H1 (cell line): ENCODE measurements around the gene ADAMTS16. TPM values are rescaled to one million over a fixed set of nuclear protein-coding genes. Genes with fewer than 3 reads are reported as not detected.

ENCODE experiments used
- CTCF ChIA-PET: fragments of 300-600 bp; sonication (Branson Sonifier 250); formaldehyde crosslinking; loops from one replicate; lab custom pipeline; 2021; ENCODE audit not compliant: partially characterized antibody; lab: Charles Lee
- POLR2A ChIA-PET: fragments of 300-600 bp; sonication (Branson Sonifier 250); formaldehyde crosslinking; loops from one replicate; lab custom pipeline; 2021; ENCODE audit warnings: inconsistent platforms; ENCODE audit not compliant: partially characterized antibody; lab: Charles Lee
- DNase-seq, 2 experiments: peaks; one replicate each; pipeline versions ENCODE4 v3.0.0 to v3.0.0-alpha.2; 2010 to 2022; ENCODE audit warnings: low spot score in 2 of 2, low read depth in 1 of 2, mixed read lengths in 1 of 2
- FAIRE-seq: peaks from 2 replicates; lab custom pipeline; 2011; peaks lifted over from hg19 to GRCh38; lab: Jason Lieb, UNC
- H2AFZ ChIP-seq: 2 replicates; pipeline ENCODE4 v1.8.1; 2012; ENCODE audit warnings: low read length, inconsistent platforms
- H2AK5ac ChIP-seq: 2 replicates; pipeline ENCODE4 v1.6.1; 2013; ENCODE audit warnings: low read depth, low read length
- H2BK120ac ChIP-seq: replicated peaks from 2 replicates; pipeline ENCODE3; 2013; ENCODE audit warnings: low read depth, low read length, inconsistent platforms
- H2BK12ac ChIP-seq: 2 replicates; pipeline ENCODE4 v1.6.1; 2013; ENCODE audit warnings: low read depth, low read length
- H2BK15ac ChIP-seq: 2 replicates; pipeline ENCODE4 v1.6.1; 2013; ENCODE audit warnings: low read length
- H2BK20ac ChIP-seq: 2 replicates; pipeline ENCODE4 v1.6.1; 2013; ENCODE audit warnings: low read length
- H2BK5ac ChIP-seq: 2 replicates; pipeline ENCODE4 v1.6.1; 2013; ENCODE audit warnings: low read depth, low read length
- H3K14ac ChIP-seq: 2 replicates; pipeline ENCODE4 v1.6.1; 2013; ENCODE audit warnings: inconsistent platforms; ENCODE audit not compliant: insufficient read length
- H3K18ac ChIP-seq: 2 replicates; pipeline ENCODE4 v1.6.1; 2013; ENCODE audit warnings: low read length; ENCODE audit errors: extremely low read depth
- H3K23ac ChIP-seq: 2 replicates; pipeline ENCODE4 v1.6.1; 2013; ENCODE audit warnings: inconsistent platforms; ENCODE audit not compliant: insufficient read length
- H3K23me2 ChIP-seq: 2 replicates; pipeline ENCODE4 v1.6.1; 2013; ENCODE audit warnings: low read depth, low read length
- H3K27ac ChIP-seq: 2 replicates; pipeline ENCODE4 v1.6.1; 2011; ENCODE audit warnings: low read depth, low read length, inconsistent platforms
- H3K27me3 ChIP-seq, 4 experiments: replicated peaks in 1 of 4; 1 replicate in 1 of 4; 2 replicates in 3 of 4; pipeline versions ENCODE4 v1.6.1 to v1.8.1; 2011 to 2013; ENCODE audit warnings: low read length in 3 of 4, mild to moderate bottlenecking in 3 of 4, inconsistent platforms in 2 of 4, mixed read lengths in 2 of 4, moderate library complexity in 1 of 4; ENCODE audit not compliant: control insufficient read depth in 3 of 4, insufficient read depth in 3 of 4; ENCODE audit errors: extremely low read depth in 1 of 4
- H3K36me3 ChIP-seq, 4 experiments: 2 replicates each; pipeline versions ENCODE4 v1.6.1 to v1.8.1; 2011 to 2013; ENCODE audit warnings: mild to moderate bottlenecking in 4 of 4, low read length in 3 of 4, moderate library complexity in 2 of 4, control low read depth in 1 of 4, inconsistent platforms in 1 of 4; ENCODE audit not compliant: insufficient read depth in 4 of 4, control insufficient read depth in 2 of 4
- H3K4ac ChIP-seq: replicated peaks from 2 replicates; pipeline ENCODE3; 2013; ENCODE audit warnings: low read length, low read depth, mixed read lengths, inconsistent platforms; ENCODE audit not compliant: insufficient read length
- H3K4me1 ChIP-seq, 4 experiments: replicated peaks in 1 of 4; 1 replicate in 1 of 4; 2 replicates in 3 of 4; pipeline versions ENCODE4 v1.6.1 to v1.8.1; 2011 to 2013; ENCODE audit warnings: low read length in 3 of 4, inconsistent platforms in 2 of 4, mixed read lengths in 1 of 4; ENCODE audit not compliant: insufficient read depth in 4 of 4, control insufficient read depth in 3 of 4
- H3K4me2 ChIP-seq, 2 experiments: 2 replicates each; pipeline versions ENCODE4 v1.6.1 to v1.8.1; 2011 to 2013; ENCODE audit warnings: low read depth in 2 of 2, low read length in 2 of 2, control low read depth in 1 of 2, inconsistent platforms in 1 of 2, mild to moderate bottlenecking in 1 of 2; ENCODE audit not compliant: insufficient read depth in 1 of 2
- H3K4me3 ChIP-seq, 4 experiments: fragments of 200-600, 300-600 bp in 1 of 4; sonication (generic), shearing (Covaris generic), sonication (Bioruptor Twin) in 1 of 4; 2 replicates each; pipeline versions ENCODE4 v1.5.1 to v1.8.1; 2011 to 2016; ENCODE audit warnings: low read length in 4 of 4, low read depth in 3 of 4, control low read depth in 2 of 4, inconsistent platforms in 2 of 4, mild to moderate bottlenecking in 2 of 4, mixed read lengths in 1 of 4, moderate library complexity in 1 of 4; ENCODE audit not compliant: insufficient read depth in 2 of 4; ENCODE audit errors: extremely low read depth in 1 of 4
- H3K56ac ChIP-seq: replicated peaks from 2 replicates; pipeline ENCODE3; 2013; ENCODE audit warnings: low read depth, mild to moderate bottlenecking, mixed read lengths, low read length, inconsistent platforms; ENCODE audit not compliant: insufficient read length
- H3K79me1 ChIP-seq: 2 replicates; pipeline ENCODE4 v1.6.1; 2013; ENCODE audit warnings: low read depth, low read length, control low read depth
- H3K79me2 ChIP-seq, 2 experiments: 2 replicates each; pipeline versions ENCODE4 v1.6.1 to v1.8.1; 2012 to 2013; ENCODE audit warnings: low read length in 2 of 2, mild to moderate bottlenecking in 2 of 2, inconsistent platforms in 1 of 2; ENCODE audit not compliant: insufficient read depth in 2 of 2, control insufficient read depth in 1 of 2
- H3K9ac ChIP-seq, 4 experiments: replicated peaks in 1 of 4; 1 replicate in 1 of 4; 2 replicates in 3 of 4; pipeline versions ENCODE4 v1.6.1 to v1.8.1; 2011 to 2013; ENCODE audit warnings: low read depth in 3 of 4, low read length in 3 of 4, control low read depth in 2 of 4, mild to moderate bottlenecking in 2 of 4, moderate library complexity in 2 of 4, inconsistent platforms in 1 of 4; ENCODE audit errors: extremely low read depth in 1 of 4
- H3K9me3 ChIP-seq, 2 experiments: 2 replicates each; pipeline versions ENCODE4 v1.6.1 to v1.8.1; 2012 to 2013; ENCODE audit warnings: mild to moderate bottlenecking in 2 of 2, moderate library complexity in 2 of 2, control low read depth in 1 of 2, inconsistent platforms in 1 of 2, low read depth in 1 of 2, low read length in 1 of 2, mixed read lengths in 1 of 2; ENCODE audit not compliant: insufficient read depth in 2 of 2
- H4K20me1 ChIP-seq, 2 experiments: replicated peaks in 1 of 2; 2 replicates each; pipeline versions ENCODE3 to v1.8.1; 2011 to 2013; ENCODE audit warnings: inconsistent platforms in 2 of 2, low read length in 2 of 2, mild to moderate bottlenecking in 1 of 2; ENCODE audit not compliant: insufficient read depth in 2 of 2, control insufficient read depth in 1 of 2
- H4K5ac ChIP-seq: 2 replicates; pipeline ENCODE4 v1.6.1; 2013; ENCODE audit warnings: low read length, low read depth, mixed read lengths, inconsistent platforms; ENCODE audit not compliant: insufficient read length
- H4K8ac ChIP-seq: 2 replicates; pipeline ENCODE4 v1.8.0; 2013; ENCODE audit warnings: mild to moderate bottlenecking, moderate library complexity, low read length, inconsistent platforms; ENCODE audit not compliant: insufficient read depth; ENCODE audit errors: extremely low read depth
- H4K91ac ChIP-seq: replicated peaks from 2 replicates; pipeline ENCODE3; 2013; ENCODE audit warnings: low read length, mixed read lengths, inconsistent platforms; ENCODE audit not compliant: insufficient read length
- CTBP2 ChIP-seq: IDR thresholded peaks from 2 replicates; pipeline ENCODE4 v1.7.0; 2011; ENCODE audit warnings: borderline replicate concordance, mild to moderate bottlenecking, moderate library complexity, mixed read lengths, low read length; ENCODE audit not compliant: insufficient read depth, insufficient read length
- HDAC2 ChIP-seq, 2 experiments: fragments of 300-600 bp in 1 of 2; sonication (generic) in 1 of 2; IDR thresholded peaks; 2 replicates each; pipeline ENCODE4 v1.6.1; 2011 to 2012; ENCODE audit warnings: low read depth in 2 of 2, low read length in 2 of 2, mild to moderate bottlenecking in 2 of 2, moderate library complexity in 2 of 2, borderline replicate concordance in 1 of 2, inconsistent platforms in 1 of 2
- NANOG ChIP-seq: IDR thresholded peaks from 2 replicates; pipeline ENCODE4 v1.6.1; 2011; ENCODE audit warnings: low read length, low read depth, mild to moderate bottlenecking, inconsistent platforms; ENCODE audit not compliant: insufficient read depth, poor library complexity, severe bottlenecking
- POLR2A ChIP-seq, 2 experiments: IDR thresholded peaks; 1 replicate in 1 of 2; 2 replicates in 1 of 2; pipeline ENCODE4 v1.6.1; 2011; ENCODE audit warnings: low read depth in 2 of 2, low read length in 2 of 2, mild to moderate bottlenecking in 2 of 2; ENCODE audit errors: control extremely low read depth in 1 of 2
- POLR2AphosphoS5 ChIP-seq: IDR thresholded peaks from 2 replicates; pipeline ENCODE4 v1.6.1; 2011; ENCODE audit warnings: low read depth, low read length
- RBBP5 ChIP-seq: IDR thresholded peaks from 2 replicates; pipeline ENCODE4 v1.7.1; 2012; ENCODE audit warnings: low read depth, mild to moderate bottlenecking, inconsistent platforms, low read length, moderate library complexity, borderline replicate concordance
- RFX5 ChIP-seq: IDR thresholded peaks from 2 replicates; pipeline ENCODE4 v1.6.1; 2011; ENCODE audit warnings: low read depth, low read length, improper control_type of control experiment, borderline replicate concordance
- RNF2 ChIP-seq: fragments of 200-900, 300-1000 bp; sonication (generic); IDR thresholded peaks from 2 replicates; pipeline ENCODE4 v1.7.1; 2016; ENCODE audit warnings: borderline replicate concordance, low read depth, mild to moderate bottlenecking, antibody characterized with exemption, low read length; ENCODE audit not compliant: poor library complexity, severe bottlenecking; ENCODE audit errors: missing control alignments
- RXRA ChIP-seq: IDR thresholded peaks from 2 replicates; pipeline ENCODE4 v1.6.1; 2011; ENCODE audit warnings: low read depth, mild to moderate bottlenecking, low read length, moderate library complexity; ENCODE audit not compliant: insufficient read depth
- TBP ChIP-seq: IDR thresholded peaks from 2 replicates; pipeline ENCODE4 v1.6.1; 2011; ENCODE audit warnings: low read depth, low read length, improper control_type of control experiment
- YY1 ChIP-seq: IDR thresholded peaks from 2 replicates; pipeline ENCODE4 v1.6.1; 2011; ENCODE audit warnings: low read depth, mild to moderate bottlenecking, low read length
- WGBS, 2 experiments: shearing (Covaris generic) in 1 of 2; methylation state at CpG; one replicate each; pipeline versions ENCODE4 v1.1.6 to v1.1.7; 2013 to 2015; ENCODE audit warnings: low lambda C conversion rate in 2 of 2, mixed read lengths in 2 of 2, inconsistent platforms in 1 of 2, low coverage in 1 of 2, missing lambda C conversion rate in 1 of 2; ENCODE audit not compliant: insufficient replicate concordance in 2 of 2, insufficient coverage in 1 of 2, insufficient read length in 1 of 2; ENCODE audit errors: extremely low coverage in 1 of 2, missing lambda C conversion rate in 1 of 2; 5-methylcytosine and 5-hydroxymethylcytosine counted together
- polyA plus RNA-seq, 7 experiments: library from polyadenylated mRNA; depleted of rRNA in 3 of 7; stranded (reverse) in 5 of 7; unstranded in 2 of 7; fragments of >200 nt in 5 of 7; fragments of 200-250 nt in 2 of 7; gene quantifications; 1 replicate in 5 of 7; 2 replicates in 1 of 7; 4 replicates in 1 of 7; pipeline versions ENCODE4 v1.2.1 to v1.2.3, GENCODE V29; 2011 to 2013; ENCODE audit warnings: missing spikeins in 2 of 7, mixed read lengths in 2 of 7
- total RNA-seq: library from RNA; stranded (reverse); fragmentation: NEBNext Ultra II Directional; extraction: Animal tissue kit (Norgen Biotek cat#: 25700); gene quantifications from 2 replicates; pipeline ENCODE4 v1.2.1, GENCODE V29; 2021
- TF ChIP-seq, protein P1 (sequence below): IDR thresholded peaks from 2 replicates; pipeline ENCODE4 v1.6.1; 2012; ENCODE audit warnings: inconsistent platforms

Gene ADAMTS16
- total and polyA plus RNA-seq, 2 of the 8 experiments (the other 6 are each of a cell fraction or from before 2014, with no cell fraction given) = 3.7 to 16.0 TPM

GRCh38 chr5:5257353-5257752 lies 117.2 kb downstream of the ADAMTS16 start:
- Histone ChIP-seq H3K9ac (no peak overlapping the region), H4K20me1 (peaks cover 0 to 3% of the 10 kb centered on the region in 2 experiments), H3K36me3 (peaks cover 0 to 8% (median 2%) of the 10 kb centered on the region in 4 experiments; a peak in 3 of 8 replicates), H3K4me1 (peaks cover 0 to 5% (median 0%) of the 10 kb centered on the region in 4 experiments; a peak in 1 of 7 replicates), H3K4me3 (no peak overlapping the region), H3K79me2 (no peaks in the 10 kb centered on the region), H3K4me2 (no peak overlapping the region), H2AFZ (no peak overlapping the region), H2AK5ac (no peak overlapping the region), H3K27ac (no peak overlapping the region), H3K9me3 (peaks cover 8 to 10% of the 10 kb centered on the region in 2 experiments; a peak in 3 of 4 replicates), H3K14ac (no peak overlapping the region), H3K23ac (no peak overlapping the region), H4K5ac (no peak overlapping the region), H4K91ac (no peak overlapping the region), H3K4ac (no peak overlapping the region), H3K56ac (no peak overlapping the region), H3K79me1 (no peaks in the 10 kb centered on the region), H3K18ac (no peak overlapping the region), H2BK15ac (no peak overlapping the region), H3K27me3 (no peaks in the 10 kb centered on the region), H2BK120ac (no peak overlapping the region), H2BK12ac (no peak overlapping the region), H2BK5ac (no peak overlapping the region), H3K23me2 (no peaks in the 10 kb centered on the region), H4K8ac (no peak overlapping the region), H2BK20ac (no peak overlapping the region)
- CTCF ChIA-PET = no interaction called here
- no peak for FAIRE-seq
- 88% methylated on average over 5 of the region's 5 CpGs; no CpG with 5 or more reads in 1 of the 2 experiments for WGBS, 2 experiments
- POLR2A ChIA-PET = no interaction called here
- TF ChIP-seq RXRA = no peak
- TF ChIP-seq RBBP5 = no peak
- TF ChIP-seq POLR2A (IDR thresholded peaks at IDR 0.05; ENCODE audit: control extremely low read depth in 1 of 2, low read depth in 2 of 2, low read length in 2 of 2) = no peak
- TF ChIP-seq, protein P1, sequence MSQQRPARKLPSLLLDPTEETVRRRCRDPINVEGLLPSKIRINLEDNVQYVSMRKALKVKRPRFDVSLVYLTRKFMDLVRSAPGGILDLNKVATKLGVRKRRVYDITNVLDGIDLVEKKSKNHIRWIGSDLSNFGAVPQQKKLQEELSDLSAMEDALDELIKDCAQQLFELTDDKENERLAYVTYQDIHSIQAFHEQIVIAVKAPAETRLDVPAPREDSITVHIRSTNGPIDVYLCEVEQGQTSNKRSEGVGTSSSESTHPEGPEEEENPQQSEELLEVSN = no peak
- TF ChIP-seq RFX5 = no peak
- no peak for TF ChIP-seq NANOG
- TF ChIP-seq TBP = no peak
- no peak for TF ChIP-seq HDAC2 (IDR thresholded peaks at IDR 0.05; ENCODE audit: borderline replicate concordance in 1 of 2, low read depth in 2 of 2, low read length in 2 of 2)
- TF ChIP-seq YY1 = no peak
- no peak for TF ChIP-seq POLR2AphosphoS5
- no peak for TF ChIP-seq CTBP2
- no peak for TF ChIP-seq RNF2
- no peak for DNase-seq
